SK-N-SH treated with all-trans-retinoic acid at 6 μM for 48 hours (cell line): ENCODE measurements around the gene ATXN7.

Experiments used
- ATAC-seq: fragments of 200-7000 bp; cut with Tn5 transposase; 3 replicates; pipeline ENCODE4 v1.9.1; 2020; ENCODE audit warnings: mild to moderate bottlenecking, moderate library complexity
- ARNTL ChIP-seq: fragments of 450-650 bp; formaldehyde crosslinking; IDR thresholded peaks from 2 replicates; pipeline ENCODE4 v1.5.0; 2020; ENCODE audit warnings: low read depth, mild to moderate bottlenecking, moderate library complexity, borderline replicate concordance
- BACH2 ChIP-seq: fragments of 250-450 bp; sonication (Bioruptor Pico); IDR thresholded peaks from 2 replicates; pipeline ENCODE4 v1.9.0; 2021; ENCODE audit warnings: mild to moderate bottlenecking, borderline replicate concordance
- CSDC2 ChIP-seq: fragments of 250-450 bp; sonication (Bioruptor Pico); IDR thresholded peaks from 2 replicates; pipeline ENCODE4 v1.5.0; 2020; ENCODE audit warnings: mild to moderate bottlenecking, moderate library complexity
- ESRRG ChIP-seq: fragments of 250-450 bp; sonication (Bioruptor Pico); IDR thresholded peaks from 2 replicates; pipeline ENCODE4 v1.6.1; 2021; ENCODE audit warnings: mild to moderate bottlenecking
- GLIS3 ChIP-seq: fragments of 250-450 bp; sonication (Bioruptor Pico); IDR thresholded peaks from 2 replicates; pipeline ENCODE4 v1.5.0; 2020; ENCODE audit warnings: mild to moderate bottlenecking, moderate library complexity
- ISL1 ChIP-seq: fragments of 250-450 bp; sonication (Bioruptor Pico); IDR thresholded peaks from 2 replicates; pipeline ENCODE4 v2.1.2; 2022; ENCODE audit warnings: mild to moderate bottlenecking, moderate library complexity
- PPARA ChIP-seq: fragments of 250-450 bp; sonication (Bioruptor Pico); IDR thresholded peaks from 2 replicates; pipeline ENCODE4 v1.5.0; 2020; ENCODE audit warnings: mild to moderate bottlenecking, borderline replicate concordance
- RARB ChIP-seq: fragments of 250-450 bp; sonication (Bioruptor Pico); IDR thresholded peaks from 2 replicates; pipeline ENCODE4 v1.8.0; 2021; ENCODE audit warnings: mild to moderate bottlenecking, moderate library complexity
- SNAI2 ChIP-seq: fragments of 250-450 bp; sonication (Bioruptor Pico); IDR thresholded peaks from 2 replicates; pipeline ENCODE4 v1.5.0; 2020; ENCODE audit warnings: mild to moderate bottlenecking, moderate library complexity
- TCF4 ChIP-seq: fragments of 250-450 bp; sonication (Bioruptor Pico); IDR thresholded peaks from 2 replicates; pipeline ENCODE4 v1.8.0; 2021; ENCODE audit warnings: mild to moderate bottlenecking, moderate library complexity, borderline replicate concordance
- ZC3H10 ChIP-seq: fragments of 250-450 bp; sonication (Bioruptor Pico); IDR thresholded peaks from 2 replicates; pipeline ENCODE4 v1.5.1; 2021; ENCODE audit warnings: mild to moderate bottlenecking, moderate library complexity
- ZFP3 ChIP-seq: fragments of 250-450 bp; sonication (Bioruptor Pico); IDR thresholded peaks from 2 replicates; pipeline ENCODE4 v1.5.0; 2020; ENCODE audit warnings: mild to moderate bottlenecking, moderate library complexity
- ZFP30 ChIP-seq: fragments of 450-650 bp; formaldehyde crosslinking; IDR thresholded peaks from 2 replicates; pipeline ENCODE4 v1.5.0; 2022; ENCODE audit warnings: mild to moderate bottlenecking, moderate library complexity
- ZNF565 ChIP-seq: fragments of 450-650 bp; formaldehyde crosslinking; conservative IDR thresholded peaks from 2 replicates; pipeline ENCODE4 v1.5.0; 2020; ENCODE audit warnings: low read depth, mild to moderate bottlenecking, moderate library complexity
- ZNF70 ChIP-seq: fragments of 450-650 bp; formaldehyde crosslinking; IDR thresholded peaks from 2 replicates; pipeline ENCODE4 v1.5.0; 2020; ENCODE audit warnings: mild to moderate bottlenecking, moderate library complexity
- ZNF8 ChIP-seq: fragments of 450-650 bp; formaldehyde crosslinking; IDR thresholded peaks from 2 replicates; pipeline ENCODE4 v1.5.0; 2020; ENCODE audit warnings: mild to moderate bottlenecking, moderate library complexity
- TF ChIP-seq, protein P1 (sequence below): fragments of 250-450 bp; sonication (Bioruptor Pico); IDR thresholded peaks from 2 replicates; pipeline ENCODE4 v1.5.1; 2020; ENCODE audit warnings: low read depth, mild to moderate bottlenecking, moderate library complexity
- TF ChIP-seq, protein P2 (sequence below): fragments of 250-450 bp; sonication (Bioruptor Pico); IDR thresholded peaks from 2 replicates; pipeline ENCODE4 v1.8.0; 2020; ENCODE audit warnings: mild to moderate bottlenecking, moderate library complexity, borderline replicate concordance
- TF ChIP-seq, protein P3 (sequence below): fragments of 250-450 bp; sonication (Bioruptor Pico); IDR thresholded peaks from 2 replicates; pipeline ENCODE4 v1.5.0; 2020; ENCODE audit warnings: mild to moderate bottlenecking, moderate library complexity
- TF ChIP-seq, protein P4 (sequence below): fragments of 250-450 bp; sonication (Bioruptor Pico); IDR thresholded peaks from 2 replicates; pipeline ENCODE4 v1.8.0; 2021; ENCODE audit warnings: low read depth, mild to moderate bottlenecking, moderate library complexity, borderline replicate concordance

ATXN7 gene

DNA sequence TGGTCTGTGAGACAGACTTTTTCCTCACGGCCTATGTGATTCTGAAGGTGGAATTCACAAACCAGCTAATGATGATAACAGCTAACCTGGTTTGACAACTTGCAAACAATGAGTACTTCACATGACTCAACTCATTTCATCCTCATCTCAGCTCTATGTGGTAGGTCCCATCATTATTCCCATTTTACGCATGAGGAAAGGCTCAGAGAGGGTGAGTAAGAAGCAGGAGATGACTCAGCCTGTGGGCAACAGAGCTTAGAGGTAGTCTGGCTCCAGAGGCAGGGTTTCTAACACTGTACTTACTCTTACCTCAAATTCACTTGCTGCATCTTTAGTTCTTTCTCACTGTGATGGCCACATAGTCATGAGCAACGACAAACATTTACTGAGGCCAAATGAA is 185.5 kb downstream of the ATXN7 start:
- no peak for ATAC-seq
- TF ChIP-seq ZFP30 (CRISPR knock-in tag) (no peak), ZNF70 (CRISPR knock-in tag) (no peak), ZC3H10 (CRISPR knock-in tag) (no peak), ZNF8 (CRISPR knock-in tag) (no peak), ZFP3 (CRISPR knock-in tag) (no peak), TCF4 (CRISPR knock-in tag) (no peak), ZNF565 (CRISPR knock-in tag) (no peak), ESRRG (CRISPR knock-in tag) (no peak), ISL1 (no peak), CSDC2 (CRISPR knock-in tag) (no peak), ARNTL (no peak), SNAI2 (no peak), BACH2 (CRISPR knock-in tag) (no peak), RARB (no peak), PPARA (CRISPR knock-in tag) (no peak), GLIS3 (no peak)
- TF ChIP-seq, protein P1, sequence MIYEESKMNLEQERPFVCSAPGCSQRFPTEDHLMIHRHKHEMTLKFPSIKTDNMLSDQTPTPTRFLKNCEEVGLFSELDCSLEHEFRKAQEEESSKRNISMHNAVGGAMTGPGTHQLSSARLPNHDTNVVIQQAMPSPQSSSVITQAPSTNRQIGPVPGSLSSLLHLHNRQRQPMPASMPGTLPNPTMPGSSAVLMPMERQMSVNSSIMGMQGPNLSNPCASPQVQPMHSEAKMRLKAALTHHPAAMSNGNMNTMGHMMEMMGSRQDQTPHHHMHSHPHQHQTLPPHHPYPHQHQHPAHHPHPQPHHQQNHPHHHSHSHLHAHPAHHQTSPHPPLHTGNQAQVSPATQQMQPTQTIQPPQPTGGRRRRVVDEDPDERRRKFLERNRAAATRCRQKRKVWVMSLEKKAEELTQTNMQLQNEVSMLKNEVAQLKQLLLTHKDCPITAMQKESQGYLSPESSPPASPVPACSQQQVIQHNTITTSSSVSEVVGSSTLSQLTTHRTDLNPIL (CRISPR knock-in tag): no peak
- TF ChIP-seq, protein P2, sequence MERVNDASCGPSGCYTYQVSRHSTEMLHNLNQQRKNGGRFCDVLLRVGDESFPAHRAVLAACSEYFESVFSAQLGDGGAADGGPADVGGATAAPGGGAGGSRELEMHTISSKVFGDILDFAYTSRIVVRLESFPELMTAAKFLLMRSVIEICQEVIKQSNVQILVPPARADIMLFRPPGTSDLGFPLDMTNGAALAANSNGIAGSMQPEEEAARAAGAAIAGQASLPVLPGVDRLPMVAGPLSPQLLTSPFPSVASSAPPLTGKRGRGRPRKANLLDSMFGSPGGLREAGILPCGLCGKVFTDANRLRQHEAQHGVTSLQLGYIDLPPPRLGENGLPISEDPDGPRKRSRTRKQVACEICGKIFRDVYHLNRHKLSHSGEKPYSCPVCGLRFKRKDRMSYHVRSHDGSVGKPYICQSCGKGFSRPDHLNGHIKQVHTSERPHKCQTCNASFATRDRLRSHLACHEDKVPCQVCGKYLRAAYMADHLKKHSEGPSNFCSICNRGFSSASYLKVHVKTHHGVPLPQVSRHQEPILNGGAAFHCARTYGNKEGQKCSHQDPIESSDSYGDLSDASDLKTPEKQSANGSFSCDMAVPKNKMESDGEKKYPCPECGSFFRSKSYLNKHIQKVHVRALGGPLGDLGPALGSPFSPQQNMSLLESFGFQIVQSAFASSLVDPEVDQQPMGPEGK: no peak
- TF ChIP-seq, protein P3, sequence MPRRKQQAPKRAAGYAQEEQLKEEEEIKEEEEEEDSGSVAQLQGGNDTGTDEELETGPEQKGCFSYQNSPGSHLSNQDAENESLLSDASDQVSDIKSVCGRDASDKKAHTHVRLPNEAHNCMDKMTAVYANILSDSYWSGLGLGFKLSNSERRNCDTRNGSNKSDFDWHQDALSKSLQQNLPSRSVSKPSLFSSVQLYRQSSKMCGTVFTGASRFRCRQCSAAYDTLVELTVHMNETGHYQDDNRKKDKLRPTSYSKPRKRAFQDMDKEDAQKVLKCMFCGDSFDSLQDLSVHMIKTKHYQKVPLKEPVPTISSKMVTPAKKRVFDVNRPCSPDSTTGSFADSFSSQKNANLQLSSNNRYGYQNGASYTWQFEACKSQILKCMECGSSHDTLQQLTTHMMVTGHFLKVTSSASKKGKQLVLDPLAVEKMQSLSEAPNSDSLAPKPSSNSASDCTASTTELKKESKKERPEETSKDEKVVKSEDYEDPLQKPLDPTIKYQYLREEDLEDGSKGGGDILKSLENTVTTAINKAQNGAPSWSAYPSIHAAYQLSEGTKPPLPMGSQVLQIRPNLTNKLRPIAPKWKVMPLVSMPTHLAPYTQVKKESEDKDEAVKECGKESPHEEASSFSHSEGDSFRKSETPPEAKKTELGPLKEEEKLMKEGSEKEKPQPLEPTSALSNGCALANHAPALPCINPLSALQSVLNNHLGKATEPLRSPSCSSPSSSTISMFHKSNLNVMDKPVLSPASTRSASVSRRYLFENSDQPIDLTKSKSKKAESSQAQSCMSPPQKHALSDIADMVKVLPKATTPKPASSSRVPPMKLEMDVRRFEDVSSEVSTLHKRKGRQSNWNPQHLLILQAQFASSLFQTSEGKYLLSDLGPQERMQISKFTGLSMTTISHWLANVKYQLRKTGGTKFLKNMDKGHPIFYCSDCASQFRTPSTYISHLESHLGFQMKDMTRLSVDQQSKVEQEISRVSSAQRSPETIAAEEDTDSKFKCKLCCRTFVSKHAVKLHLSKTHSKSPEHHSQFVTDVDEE (CRISPR knock-in tag): no peak
- TF ChIP-seq, protein P4, sequence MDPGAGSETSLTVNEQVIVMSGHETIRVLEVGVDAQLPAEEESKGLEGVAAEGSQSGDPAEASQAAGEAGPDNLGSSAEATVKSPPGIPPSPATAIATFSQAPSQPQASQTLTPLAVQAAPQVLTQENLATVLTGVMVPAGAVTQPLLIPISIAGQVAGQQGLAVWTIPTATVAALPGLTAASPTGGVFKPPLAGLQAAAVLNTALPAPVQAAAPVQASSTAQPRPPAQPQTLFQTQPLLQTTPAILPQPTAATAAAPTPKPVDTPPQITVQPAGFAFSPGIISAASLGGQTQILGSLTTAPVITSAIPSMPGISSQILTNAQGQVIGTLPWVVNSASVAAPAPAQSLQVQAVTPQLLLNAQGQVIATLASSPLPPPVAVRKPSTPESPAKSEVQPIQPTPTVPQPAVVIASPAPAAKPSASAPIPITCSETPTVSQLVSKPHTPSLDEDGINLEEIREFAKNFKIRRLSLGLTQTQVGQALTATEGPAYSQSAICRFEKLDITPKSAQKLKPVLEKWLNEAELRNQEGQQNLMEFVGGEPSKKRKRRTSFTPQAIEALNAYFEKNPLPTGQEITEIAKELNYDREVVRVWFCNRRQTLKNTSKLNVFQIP: no peak

DNA sequence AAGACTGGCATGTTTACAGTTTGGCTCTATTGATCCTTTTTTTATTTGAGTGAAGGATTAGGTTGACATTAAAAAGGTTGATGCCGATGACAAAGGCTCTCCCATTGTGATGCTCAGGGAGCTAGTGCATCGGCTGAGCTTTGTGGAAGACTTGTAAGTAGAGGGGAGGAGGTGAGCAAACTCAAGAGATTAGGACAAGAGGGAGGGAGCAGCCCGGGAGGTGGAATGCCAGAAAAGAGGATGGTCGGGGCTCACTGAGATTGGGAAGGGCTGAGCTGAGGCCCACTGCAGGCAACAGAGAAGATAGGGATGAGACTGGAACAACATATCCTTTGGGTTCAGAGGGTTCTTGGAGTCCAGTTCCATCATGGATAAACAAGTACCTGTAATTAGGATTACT is 186.2 kb downstream of the ATXN7 start:
- no peak for TF ChIP-seq ZC3H10 (CRISPR knock-in tag)
- TF ChIP-seq, protein P2: no peak
- no peak for TF ChIP-seq BACH2 (CRISPR knock-in tag)
- TF ChIP-seq ZFP30 (CRISPR knock-in tag): no peak
- ATAC-seq: no peak
